HepG2 (cell line): ENCODE results near the gene NISCH. TPM values are rescaled to one million over a fixed set of nuclear protein-coding genes. Genes with fewer than 3 reads are reported as not detected.
A peak's percentile ranks its signal among the peaks of the same experiment; 100 is the strongest.

Source experiments
- AHR ChIP-seq: IDR thresholded peaks from 2 replicates; pipeline ENCODE4 v1.6.1; 2018; ENCODE audit warnings: missing genetic modification reagents, missing compliant biosample characterization
- ARID4A ChIP-seq: sonication (generic); formaldehyde crosslinking; IDR thresholded peaks from 2 replicates; pipeline ENCODE4 v1.5.0; 2020; ENCODE audit warnings: mild to moderate bottlenecking, missing genetic modification reagents, borderline replicate concordance
- CBFB ChIP-seq: sonication (generic); formaldehyde crosslinking; IDR thresholded peaks from 2 replicates; pipeline ENCODE4 v1.4.0; 2020; ENCODE audit warnings: missing genetic modification reagents
- DNMT1 ChIP-seq: sonication (generic); formaldehyde crosslinking; IDR thresholded peaks from 2 replicates; pipeline ENCODE4 v1.5.1; 2020; ENCODE audit warnings: mild to moderate bottlenecking, missing genetic modification reagents
- MAFG ChIP-seq: sonication (generic); formaldehyde crosslinking; IDR thresholded peaks from 2 replicates; pipeline ENCODE4 v1.5.1; 2020; ENCODE audit warnings: mild to moderate bottlenecking, missing genetic modification reagents
- PRDM10 ChIP-seq: sonication (generic); formaldehyde crosslinking; IDR thresholded peaks from 2 replicates; pipeline ENCODE4 v1.4.0; 2020; ENCODE audit warnings: low read depth, missing genetic modification reagents
- ZBTB2 ChIP-seq: sonication (generic); formaldehyde crosslinking; IDR thresholded peaks from 2 replicates; pipeline ENCODE4 v1.8.0; 2022; ENCODE audit warnings: low read depth, missing genetic modification reagents
- ZNF3 ChIP-seq: IDR thresholded peaks from 2 replicates; pipeline ENCODE4 v1.7.0; 2017; ENCODE audit warnings: inconsistent platforms
- ZNF335 ChIP-seq: sonication (generic); formaldehyde crosslinking; IDR thresholded peaks from 2 replicates; pipeline ENCODE4 v1.4.0; 2020; ENCODE audit warnings: missing genetic modification reagents
- ZNF670 ChIP-seq: sonication (generic); formaldehyde crosslinking; IDR thresholded peaks from 2 replicates; pipeline ENCODE4 v1.8.0; 2022; ENCODE audit warnings: mild to moderate bottlenecking, missing genetic modification reagents, borderline replicate concordance
- ZNF839 ChIP-seq: sonication (generic); formaldehyde crosslinking; IDR thresholded peaks from 2 replicates; pipeline ENCODE4 v1.4.0; 2020; ENCODE audit warnings: missing genetic modification reagents, mild to moderate bottlenecking, borderline replicate concordance
- polyA plus RNA-seq, 8 experiments: library from polyadenylated mRNA; depleted of rRNA in 3 of 8; stranded (reverse) in 7 of 8; unstranded in 1 of 8; fragments of >200 nt; fragmentation: Illumina TruSeq in 4 of 8; extraction: Trizol in 4 of 8; gene quantifications; 2 replicates each; pipeline versions ENCODE4 v1.2.1 to v1.2.3, GENCODE V29; 2011 to 2016; ENCODE audit warnings: low read depth in 4 of 8, missing spikeins in 1 of 8, mixed read lengths in 1 of 8; ENCODE audit not compliant: insufficient read depth in 1 of 8
- total RNA-seq, 5 experiments: library from RNA; depleted of rRNA; stranded (reverse); fragments of >200 nt; fragmentation: Illumina TruSeq; extraction: Trizol; gene quantifications; 2 replicates each; pipeline ENCODE4 v1.2.3, GENCODE V29; 2016; ENCODE audit warnings: low read depth in 1 of 5
- TF ChIP-seq, protein P1 (sequence below): sonication (generic); formaldehyde crosslinking; IDR thresholded peaks from 2 replicates; pipeline ENCODE4 v1.4.0; 2020; ENCODE audit warnings: missing genetic modification reagents
- TF ChIP-seq, protein P2 (sequence below): sonication (generic); formaldehyde crosslinking; conservative IDR thresholded peaks from 2 replicates; pipeline ENCODE4 v1.8.0; 2022; ENCODE audit warnings: low read depth, missing genetic modification reagents

NISCH gene
- total and polyA plus RNA-seq, 2 of the 13 experiments (the other 11 are each of a cell fraction or from before 2014, with no cell fraction given): 27.0 to 47.6 TPM

GRCh38 chr3:52455283-52456168, at the start of gene NISCH (continued):
- TF ChIP-seq ZNF839 (CRISPR knock-in tag) (no peak), ZNF670 (no peak), AHR (CRISPR knock-in tag) (0 out of 2 replicates have a peak, but pooled peaks have one; percentile 20), MAFG (no peak), DNMT1 (CRISPR knock-in tag) (no peak), CBFB (CRISPR knock-in tag) (0 out of 2 replicates have a peak, but pooled peaks have one; percentile 15), PRDM10 (CRISPR knock-in tag) (no peak), ARID4A (CRISPR knock-in tag) (peak; percentile 86), ZNF335 (CRISPR knock-in tag) (peak; percentile 43; the same call in 1 of the 2 replicates), ZNF3 (CRISPR knock-in tag) (no peak), ZBTB2 (CRISPR knock-in tag) (peak; percentile 64)
- TF ChIP-seq, protein P1, sequence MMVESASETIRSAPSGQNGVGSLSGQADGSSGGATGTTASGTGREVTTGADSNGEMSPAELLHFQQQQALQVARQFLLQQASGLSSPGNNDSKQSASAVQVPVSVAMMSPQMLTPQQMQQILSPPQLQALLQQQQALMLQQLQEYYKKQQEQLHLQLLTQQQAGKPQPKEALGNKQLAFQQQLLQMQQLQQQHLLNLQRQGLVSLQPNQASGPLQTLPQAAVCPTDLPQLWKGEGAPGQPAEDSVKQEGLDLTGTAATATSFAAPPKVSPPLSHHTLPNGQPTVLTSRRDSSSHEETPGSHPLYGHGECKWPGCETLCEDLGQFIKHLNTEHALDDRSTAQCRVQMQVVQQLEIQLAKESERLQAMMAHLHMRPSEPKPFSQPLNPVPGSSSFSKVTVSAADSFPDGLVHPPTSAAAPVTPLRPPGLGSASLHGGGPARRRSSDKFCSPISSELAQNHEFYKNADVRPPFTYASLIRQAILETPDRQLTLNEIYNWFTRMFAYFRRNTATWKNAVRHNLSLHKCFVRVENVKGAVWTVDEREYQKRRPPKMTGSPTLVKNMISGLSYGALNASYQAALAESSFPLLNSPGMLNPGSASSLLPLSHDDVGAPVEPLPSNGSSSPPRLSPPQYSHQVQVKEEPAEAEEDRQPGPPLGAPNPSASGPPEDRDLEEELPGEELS (CRISPR knock-in tag): no peak
- TF ChIP-seq, protein P2, sequence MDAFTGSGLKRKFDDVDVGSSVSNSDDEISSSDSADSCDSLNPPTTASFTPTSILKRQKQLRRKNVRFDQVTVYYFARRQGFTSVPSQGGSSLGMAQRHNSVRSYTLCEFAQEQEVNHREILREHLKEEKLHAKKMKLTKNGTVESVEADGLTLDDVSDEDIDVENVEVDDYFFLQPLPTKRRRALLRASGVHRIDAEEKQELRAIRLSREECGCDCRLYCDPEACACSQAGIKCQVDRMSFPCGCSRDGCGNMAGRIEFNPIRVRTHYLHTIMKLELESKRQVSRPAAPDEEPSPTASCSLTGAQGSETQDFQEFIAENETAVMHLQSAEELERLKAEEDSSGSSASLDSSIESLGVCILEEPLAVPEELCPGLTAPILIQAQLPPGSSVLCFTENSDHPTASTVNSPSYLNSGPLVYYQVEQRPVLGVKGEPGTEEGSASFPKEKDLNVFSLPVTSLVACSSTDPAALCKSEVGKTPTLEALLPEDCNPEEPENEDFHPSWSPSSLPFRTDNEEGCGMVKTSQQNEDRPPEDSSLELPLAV: no peak; the same call in 1 of the 2 replicates
